ENCODE measurements around the gene TICAM1.
"Not testable (repeated sequence)": the region's sequence is repeated elsewhere in the genome, so short reads cannot be mapped to it uniquely, and the experiment has no call there.

The TICAM1 gene

GRCh38 chr19:4806384-4806783, 25.1 kb downstream of the TICAM1 start:
- no peak for DNase-seq

- not testable (repeated sequence) for DNase-seq
Observed at GRCh38 chr19:4805140-4805539, 26.4 kb downstream of the TICAM1 start.

GRCh38 chr19:4803736-4804695, 27.5 kb downstream of the TICAM1 start:
- DNase-seq: peak in 29 of 51 donors; percentile 3 to 67 (median 28)

GRCh38 chr19:4802711-4803110, 28.8 kb downstream of the TICAM1 start:
- DNase-seq: no peak

GRCh38 chr19:4801085-4801619, 30.4 kb downstream of the TICAM1 start:
- no peak for DNase-seq

GRCh38 chr19:4800591-4801081, 30.9 kb downstream of the TICAM1 start:
- no peak for DNase-seq

- no peak for DNase-seq
Observed at GRCh38 chr19:4795400-4795799, 36.1 kb downstream of the TICAM1 start.

- no peak for DNase-seq
Observed at GRCh38 chr19:4794971-4795370, 36.5 kb downstream of the TICAM1 start.

- not testable (repeated sequence) for DNase-seq
Observed at GRCh38 chr19:4793278-4793677, 38.2 kb downstream of the TICAM1 start.

GRCh38 chr19:4792866-4793195, 38.7 kb downstream of the TICAM1 start:
- DNase-seq: not testable (repeated sequence)

GRCh38 chr19:4792019-4792865, 39.3 kb downstream of the TICAM1 start:
- peak in 1 of 51 donors; percentile 3 for DNase-seq

GRCh38 chr19:4791183-4792018, 40.1 kb downstream of the TICAM1 start, which contains the start of gene FEM1A:
FEM1A (plus strand) TSS chr19:4791734; CDS start chr19:4791855, 121 bp downstream.
- peak; percentile 91 to 100 (median 100) for DNase-seq

- not testable (repeated sequence) for DNase-seq
Observed at GRCh38 chr19:4786412-4787016, 45.0 kb downstream of the TICAM1 start.

GRCh38 chr19:4781801-4782200, 49.7 kb downstream of the TICAM1 start:
- DNase-seq: no peak

- DNase-seq: no peak
Observed at GRCh38 chr19:4780860-4781259, 50.7 kb downstream of the TICAM1 start.

GRCh38 chr19:4778124-4778523, 53.4 kb downstream of the TICAM1 start:
- DNase-seq: not testable (repeated sequence)

GRCh38 chr19:4776436-4777211, 54.9 kb downstream of the TICAM1 start:
- DNase-seq: no peak

- no peak for DNase-seq
Observed at GRCh38 chr19:4775627-4776152, 55.8 kb downstream of the TICAM1 start.

- no peak for DNase-seq
Observed at GRCh38 chr19:4774136-4774535, 57.4 kb downstream of the TICAM1 start.
